Measurements from ENCODE around the gene TMEM132D. TPM values are rescaled to one million over a fixed set of nuclear protein-coding genes. Genes with fewer than 3 reads are reported as not detected.

TMEM132D gene
- total RNA-seq, 1 donor from 2014 or later: not detected

GRCh38 chr12:129873111-129873832 lies 30.6 kb downstream of the TMEM132D start:
- no peak for DNase-seq (ENCODE audit: extremely low spot score in 2 of 2)
- no peaks in the 10 kb centered on the region for H3K9me3 ChIP-seq
- H3K27ac ChIP-seq: no peak overlapping the region
- no peak overlapping the region for H3K4me3 ChIP-seq
- H3K36me3 ChIP-seq: no peaks in the 10 kb centered on the region
- no peaks in the 10 kb centered on the region for H3K27me3 ChIP-seq
- TF ChIP-seq POLR2AphosphoS5 (IDR thresholded peaks at IDR 0.05; ENCODE audit: insufficient read depth in 1 of 2, low read depth in 1 of 2) (no peak), CTCF (IDR thresholded peaks at IDR 0.05) (no peak), POLR2A (IDR thresholded peaks at IDR 0.05) (no peak)
- intact Hi-C loops (cut with DNase I): no loop called here
- H3K4me1 ChIP-seq: no peaks in the 10 kb centered on the region

- intact Hi-C loops (cut with DNase I): no loop called here
- TF ChIP-seq CTCF (IDR thresholded peaks at IDR 0.05): no peak
- no peak for TF ChIP-seq POLR2AphosphoS5 (IDR thresholded peaks at IDR 0.05; ENCODE audit: insufficient read depth in 1 of 2, low read depth in 1 of 2)
- no peak for TF ChIP-seq POLR2A (IDR thresholded peaks at IDR 0.05)
- no peak overlapping the region for H3K4me3 ChIP-seq
These were observed 31.5 kb downstream of the TMEM132D start for GRCh38 chr12:129871991-129872972.

GRCh38 chr12:129870796-129871195 lies 33.0 kb downstream of the TMEM132D start:
- Histone ChIP-seq H3K9me3 (no peaks in the 10 kb centered on the region), H3K4me1 (no peaks in the 10 kb centered on the region), H3K36me3 (no peaks in the 10 kb centered on the region), H3K4me3 (no peak overlapping the region), H3K27me3 (no peaks in the 10 kb centered on the region), H3K27ac (no peak overlapping the region)
- DNase-seq (ENCODE audit: extremely low spot score in 2 of 2): no peak
- intact Hi-C loops (cut with DNase I): no loop called here
- TF ChIP-seq POLR2AphosphoS5 (IDR thresholded peaks at IDR 0.05; ENCODE audit: insufficient read depth in 1 of 2, low read depth in 1 of 2): no peak
- TF ChIP-seq POLR2A (IDR thresholded peaks at IDR 0.05): no peak
- no peak for TF ChIP-seq CTCF (IDR thresholded peaks at IDR 0.05)

More at GRCh38 chr12:129871991-129872972, 31.5 kb downstream of the TMEM132D start:
- Histone ChIP-seq H3K27me3 (no peaks in the 10 kb centered on the region), H3K9me3 (no peaks in the 10 kb centered on the region), H3K36me3 (no peaks in the 10 kb centered on the region), H3K27ac (no peak overlapping the region), H3K4me1 (no peaks in the 10 kb centered on the region)
- no peak for DNase-seq (ENCODE audit: extremely low spot score in 2 of 2)

GRCh38 chr12:129870136-129870535 lies 33.7 kb downstream of the TMEM132D start:
- TF ChIP-seq CTCF (IDR thresholded peaks at IDR 0.05) (no peak), POLR2A (IDR thresholded peaks at IDR 0.05) (no peak), POLR2AphosphoS5 (IDR thresholded peaks at IDR 0.05; ENCODE audit: insufficient read depth in 1 of 2, low read depth in 1 of 2) (no peak)
- no peaks in the 10 kb centered on the region for H3K36me3 ChIP-seq
- H3K9me3 ChIP-seq: no peaks in the 10 kb centered on the region
- no peak for DNase-seq (ENCODE audit: extremely low spot score in 2 of 2)
- H3K27me3 ChIP-seq: no peaks in the 10 kb centered on the region
- intact Hi-C loops (cut with DNase I): no loop called here
- H3K27ac ChIP-seq: no peak overlapping the region
- no peaks in the 10 kb centered on the region for H3K4me1 ChIP-seq
- H3K4me3 ChIP-seq: no peak overlapping the region

All from vagina (tissue), 2 donors.